GM18873 (cell line): ENCODE measurements around the gene CGREF1.
"Not testable (repeated sequence)": the region's sequence is repeated elsewhere in the genome, so short reads cannot be mapped to it uniquely, and the experiment has no call there.

ENCODE experiments used
- ATAC-seq: cut with Tn5 transposase; IDR thresholded peaks from one replicate; pipeline ENCODE4 v1.9.1; 2021; ENCODE audit warnings: mild to moderate bottlenecking, moderate library complexity, moderate number of reproducible peaks; ENCODE audit not compliant: unreplicated experiment, low FRiP score

CGREF1 gene

GRCh38 chr2:27078267-27079194, 40.4 kb downstream of the CGREF1 start, which contains the start of gene EMILIN1:
TSS of gene EMILIN1 (plus strand) at chr2:27078615. CDS start at chr2:27079066, 451 bp downstream.
- ATAC-seq, result no peak

GRCh38 chr2:27077231-27077630, 41.7 kb downstream of the CGREF1 start:
- ATAC-seq, result no peak

GRCh38 chr2:27076323-27076722, 42.6 kb downstream of the CGREF1 start:
- no peak for ATAC-seq

GRCh38 chr2:27075566-27075871, 43.4 kb downstream of the CGREF1 start:
- not testable (repeated sequence) for ATAC-seq

DNA sequence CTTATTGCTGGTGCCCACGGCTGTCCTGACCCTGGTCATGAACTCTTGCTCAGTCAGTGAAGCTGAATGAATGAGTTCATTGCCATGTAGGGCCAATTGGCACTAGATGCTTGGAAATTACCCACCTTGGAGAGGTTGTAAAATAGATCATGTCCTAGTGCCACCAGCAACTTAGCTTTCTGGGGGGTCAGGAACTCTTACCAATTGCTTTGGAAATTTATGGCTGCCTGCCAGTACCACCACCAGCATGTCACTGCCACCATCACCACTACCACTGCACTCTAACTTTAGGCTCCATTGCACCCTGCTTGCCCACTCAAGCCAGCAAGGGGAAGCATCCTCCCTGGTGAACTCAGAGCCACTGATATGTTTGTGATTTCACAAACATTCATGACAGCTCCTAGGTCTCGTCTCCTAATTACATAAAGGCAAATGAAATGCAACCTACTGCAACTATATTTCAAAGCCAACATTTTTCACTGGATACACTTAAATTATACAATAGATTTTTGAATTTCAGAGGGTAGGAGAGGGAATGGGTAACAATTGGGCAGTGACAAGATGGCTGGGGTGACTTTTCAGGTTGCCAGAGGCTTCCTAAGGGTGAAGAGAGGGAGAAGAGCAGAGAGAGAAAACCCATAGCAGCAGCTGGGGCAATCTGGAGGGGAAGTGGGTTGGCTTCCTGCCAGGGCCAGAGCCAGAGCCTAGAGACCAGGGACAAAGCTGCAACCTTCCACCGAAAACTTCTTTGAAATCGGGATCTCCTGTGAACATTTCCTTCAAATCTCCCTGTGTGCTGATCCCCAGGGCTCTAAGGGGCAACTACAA, 44.0 kb downstream of the CGREF1 start:
- ATAC-seq, result no peak

- ATAC-seq, result no peak
These were observed 45.1 kb downstream of the CGREF1 start for GRCh38 chr2:27073782-27074181.

- no peak for ATAC-seq
These were observed 46.0 kb downstream of the CGREF1 start for GRCh38 chr2:27072920-27073319.

- ATAC-seq, result peak; percentile 21
These were observed 46.7 kb downstream of the CGREF1 start for GRCh38 chr2:27071990-27072830.

GRCh38 chr2:27071277-27071989, 47.5 kb downstream of the CGREF1 start, which contains the start of gene OST4:
TSS of gene OST4 (minus strand) at chr2:27071654.
- ATAC-seq, result peak; percentile 73

GRCh38 chr2:27070653-27071276, 48.2 kb downstream of the CGREF1 start:
- no peak for ATAC-seq

GRCh38 chr2:27069961-27070618, 48.8 kb downstream of the CGREF1 start:
- no peak for ATAC-seq

DNA sequence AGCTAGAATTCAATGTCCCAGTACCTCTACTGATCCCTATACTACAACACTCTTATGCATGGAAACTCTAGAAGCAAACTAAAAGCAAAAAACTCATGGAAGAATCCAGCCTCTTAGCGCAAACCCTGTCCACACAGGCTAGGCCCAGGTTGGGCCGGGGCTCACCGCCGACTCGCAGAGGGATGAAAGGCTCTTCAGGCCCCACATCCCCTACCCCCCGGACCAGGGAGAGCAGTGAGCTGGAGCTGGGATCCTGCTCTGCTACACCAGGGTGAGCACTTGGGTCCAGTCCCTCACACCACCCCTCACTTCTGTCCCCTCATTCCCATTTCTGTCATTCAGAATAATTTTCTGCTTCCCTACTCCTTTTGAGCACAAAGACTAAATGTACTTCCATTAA, 49.5 kb downstream of the CGREF1 start:
- ATAC-seq, result no peak

GRCh38 chr2:27067385-27067784, 51.5 kb downstream of the CGREF1 start:
- ATAC-seq, result no peak

DNA sequence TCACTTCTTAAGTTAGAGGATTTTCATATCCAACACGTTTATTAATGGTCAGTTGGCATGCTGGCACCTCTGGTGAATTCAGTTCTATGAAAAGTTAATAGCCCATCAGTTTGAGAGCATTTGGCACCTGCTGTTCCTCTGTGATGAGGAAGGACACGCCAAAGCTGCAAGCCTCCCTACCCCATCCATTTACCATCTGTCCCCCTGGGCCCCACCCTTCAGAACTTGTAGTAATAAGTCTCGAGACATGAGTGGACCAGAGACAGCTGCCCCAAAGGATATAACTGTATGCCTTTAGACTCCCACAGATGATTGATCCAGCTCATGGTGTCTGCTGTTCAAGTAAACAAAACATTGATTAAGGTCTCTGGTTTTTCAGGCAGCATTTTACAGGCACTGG, 53.8 kb downstream of the CGREF1 start:
- no peak for ATAC-seq

DNA sequence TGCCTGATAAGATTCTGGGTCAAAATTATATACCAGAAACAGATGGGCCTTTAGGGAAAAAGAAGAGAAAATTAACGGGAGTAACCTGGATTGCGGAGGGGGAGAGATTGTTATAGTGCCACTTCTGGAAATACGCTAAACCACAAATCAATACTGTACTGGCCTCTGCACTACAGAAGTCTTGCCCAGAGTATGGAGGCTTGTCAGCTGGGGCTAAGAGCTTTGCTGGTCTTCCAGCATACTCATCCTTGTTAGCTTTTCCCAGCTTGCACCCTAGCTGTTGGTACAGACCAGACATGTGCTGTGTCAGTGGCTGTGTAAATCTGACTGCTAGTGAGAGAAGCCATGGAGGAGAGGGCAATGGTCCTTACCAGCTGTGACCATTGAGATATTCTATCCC, 58.6 kb downstream of the CGREF1 start:
- ATAC-seq, result no peak

GRCh38 chr2:27059141-27059820, 59.6 kb downstream of the CGREF1 start:
- ATAC-seq, result no peak

- ATAC-seq, result no peak
These were observed 60.7 kb downstream of the CGREF1 start for GRCh38 chr2:27058210-27058609.

- ATAC-seq, result no peak
These were observed 61.7 kb downstream of the CGREF1 start for GRCh38 chr2:27057184-27057583.
